T-cell (primary cell): ENCODE data around the gene CER1. TPM values are rescaled to one million over a fixed set of nuclear protein-coding genes. Genes with fewer than 3 reads are reported as not detected.

Experiments used
- ATAC-seq, 4 experiments: fragments of 200-7000 bp in 3 of 4; fragments of 150-1000 bp in 1 of 4; cut with Tn5 transposase; replicated peaks in 1 of 4; 1 replicate in 3 of 4; 2 replicates in 1 of 4; pipeline ENCODE4 v1.10.0; 2021; ENCODE audit warnings: moderate library complexity in 3 of 4, mild to moderate bottlenecking in 2 of 4, moderate number of reproducible peaks in 1 of 4
- CTCF ChIA-PET, 2 donors: fragments of 300-600 bp; sonication (Branson Sonifier 250); formaldehyde crosslinking; loops; one replicate each; lab custom pipeline; 2022; ENCODE audit warnings: antibody characterized with exemption in 2 of 2; lab: Charles Lee
- POLR2A ChIA-PET, 2 donors: fragments of 300-600 bp; sonication (Branson Sonifier 250); formaldehyde crosslinking; loops; one replicate each; lab custom pipeline; 2022; ENCODE audit warnings: antibody characterized with exemption in 2 of 2; lab: Charles Lee
- DNase-seq, 35 experiments: peaks; one replicate each; pipeline versions ENCODE4 v3.0.0 to v3.0.0-alpha.2; 2013 to 2023
- H3K27ac ChIP-seq: one replicate; pipeline ENCODE4 v1.5.1; 2013; ENCODE audit warnings: low read length
- H3K27me3 ChIP-seq, 2 experiments: replicated peaks in 1 of 2; 1 replicate in 1 of 2; 2 replicates in 1 of 2; pipeline versions ENCODE4 v1.6.1 to v1.7.0; 2013; ENCODE audit warnings: low read length in 1 of 2, mixed read lengths in 1 of 2; ENCODE audit not compliant: control insufficient read depth in 2 of 2, insufficient read depth in 2 of 2; ENCODE audit errors: extremely low read depth in 1 of 2
- H3K36me3 ChIP-seq, 2 donors: 1 replicate in 1 of 2; 2 replicates in 1 of 2; pipeline versions ENCODE4 v1.6.1 to v1.7.0; 2013; ENCODE audit warnings: low read length in 1 of 2; ENCODE audit not compliant: control insufficient read depth in 2 of 2, insufficient read depth in 1 of 2; ENCODE audit errors: extremely low read depth in 1 of 2
- H3K4me1 ChIP-seq, 2 experiments: 1 replicate in 1 of 2; 2 replicates in 1 of 2; pipeline versions ENCODE4 v1.6.1 to v1.7.0; 2013; ENCODE audit warnings: low read length in 2 of 2, mixed read lengths in 1 of 2; ENCODE audit not compliant: insufficient read depth in 2 of 2, control insufficient read depth in 1 of 2; ENCODE audit errors: extremely low read depth in 1 of 2
- H3K4me3 ChIP-seq, 2 donors: 1 replicate in 1 of 2; 2 replicates in 1 of 2; pipeline versions ENCODE4 v1.5.1 to v1.7.0; 2013; ENCODE audit warnings: mild to moderate bottlenecking in 2 of 2, low read length in 1 of 2, moderate library complexity in 1 of 2; ENCODE audit not compliant: control insufficient read depth in 1 of 2; ENCODE audit errors: extremely low read depth in 1 of 2
- H3K9me3 ChIP-seq: 2 replicates; pipeline ENCODE4 v1.7.0; 2013
- H3K27ac Mint-ChIP-seq, 2 donors: one replicate each; pipeline ENCODE4 v1.8.0; 2020 to 2021; ENCODE audit warnings: mild to moderate bottlenecking in 2 of 2, mixed read lengths in 2 of 2
- H3K27me3 Mint-ChIP-seq, 2 donors: one replicate each; pipeline ENCODE4 v1.8.0; 2021 to 2022; ENCODE audit warnings: mixed read lengths in 2 of 2
- H3K36me3 Mint-ChIP-seq: one replicate; pipeline ENCODE4 v1.8.0; 2021; ENCODE audit warnings: mixed read lengths
- H3K4me1 Mint-ChIP-seq, 3 donors: one replicate each; pipeline ENCODE4 v1.8.0; 2020 to 2022; ENCODE audit warnings: mixed read lengths in 3 of 3, mild to moderate bottlenecking in 1 of 3
- H3K4me3 Mint-ChIP-seq, 3 donors: one replicate each; pipeline ENCODE4 v1.8.0; 2020 to 2022; ENCODE audit warnings: mild to moderate bottlenecking in 3 of 3, mixed read lengths in 3 of 3, moderate library complexity in 3 of 3
- H3K9me3 Mint-ChIP-seq, 3 donors: one replicate each; pipeline ENCODE4 v1.8.0; 2020 to 2022; ENCODE audit warnings: mixed read lengths in 3 of 3
- WGBS: methylation state at CpG from one replicate; pipeline ENCODE4 v1.1.5; 2013; ENCODE audit warnings: missing lambda C conversion rate; ENCODE audit not compliant: insufficient coverage; 5-methylcytosine and 5-hydroxymethylcytosine counted together
- total RNA-seq, 35 experiments: library from RNA in 6 of 35; stranded (reverse) in 6 of 35; fragments of 120-200 nt in 1 of 35; gene quantifications; one replicate each; pipeline versions ENCODE4 v1.2.1 to v1.2.4 and lab custom pipeline; 2013 to 2026

CER1 gene
- total RNA-seq, 5 donors from 2014 or later (not counting 1 experiment from before 2014, with no cell fraction given), result not detected

GRCh38 chr9:14748373-14748772 is 25.8 kb upstream of the CER1 start:
- CTCF ChIA-PET, result interaction anchor here in 1 of 2 donors (0.6 kb wide), 1 partner anchor 73 kb away, joined by 3 read pairs; no protein-coding TSS in a partner anchor

GRCh38 chr9:14747111-14747510 is 24.6 kb upstream of the CER1 start:
- POLR2A ChIA-PET, result no interaction called here

More at GRCh38 chr9:14748373-14748772, 25.8 kb upstream of the CER1 start:
- 100% methylated on average over 1 of the region's 3 CpGs for WGBS
- POLR2A ChIA-PET, result no interaction called here
- Histone ChIP-seq H3K4me1 (peaks cover 0 to 7% of the 10 kb centered on the region in 2 experiments), H3K9me3 (no peaks in the 10 kb centered on the region), H3K27ac (no peak overlapping the region), H3K4me3 (no peak overlapping the region), H3K36me3 (no peaks in the 10 kb centered on the region), H3K27me3 (peaks cover 0 to 4% of the 10 kb centered on the region in 2 experiments)
- ATAC-seq (no peak), DNase-seq (no peak)
- Mint-ChIP-seq H3K4me3 (no peak overlapping the region), H3K4me1 (peaks cover 15 to 25% (median 16%) of the 10 kb centered on the region in 3 donors), H3K36me3 (no peaks in the 10 kb centered on the region), H3K9me3 (peaks cover 0 to 4% (median 0%) of the 10 kb centered on the region in 3 donors), H3K27ac (no peak overlapping the region), H3K27me3 (peaks cover 26 to 29% of the 10 kb centered on the region in 2 donors)

GRCh38 chr9:14746626-14747025 is 24.1 kb upstream of the CER1 start:
- no peaks in the 10 kb centered on the region for H3K9me3 ChIP-seq
- WGBS, result 90% methylated on average over 2 of the region's 3 CpGs
- peaks cover 0 to 4% (median 0%) of the 10 kb centered on the region in 3 donors for H3K9me3 Mint-ChIP-seq
- peaks cover 0 to 4% of the 10 kb centered on the region in 2 experiments for H3K27me3 ChIP-seq
- H3K4me3 Mint-ChIP-seq, result no peak overlapping the region
- ATAC-seq (no peak), DNase-seq (no peak)
- no peak overlapping the region for H3K4me3 ChIP-seq
- H3K36me3 ChIP-seq, result no peaks in the 10 kb centered on the region
- no peaks in the 10 kb centered on the region for H3K36me3 Mint-ChIP-seq
- no peak overlapping the region for H3K27ac Mint-ChIP-seq
- H3K27ac ChIP-seq, result no peak overlapping the region
- ChIA-PET POLR2A (no interaction called here), CTCF (no interaction called here)
- H3K4me1 ChIP-seq, result peaks cover 0 to 7% of the 10 kb centered on the region in 2 experiments
- H3K27me3 Mint-ChIP-seq, result peaks cover 20 to 21% of the 10 kb centered on the region in 2 donors
- peaks cover 15 to 20% (median 16%) of the 10 kb centered on the region in 3 donors for H3K4me1 Mint-ChIP-seq

More at GRCh38 chr9:14747111-14747510, 24.6 kb upstream of the CER1 start:
- Mint-ChIP-seq H3K27me3 (peaks cover 23 to 25% of the 10 kb centered on the region in 2 donors), H3K4me3 (no peak overlapping the region), H3K4me1 (peaks cover 15 to 24% (median 16%) of the 10 kb centered on the region in 3 donors), H3K9me3 (peaks cover 0 to 4% (median 0%) of the 10 kb centered on the region in 3 donors), H3K27ac (no peak overlapping the region), H3K36me3 (no peaks in the 10 kb centered on the region)
- Histone ChIP-seq H3K27ac (no peak overlapping the region), H3K9me3 (no peaks in the 10 kb centered on the region), H3K36me3 (no peaks in the 10 kb centered on the region), H3K27me3 (peaks cover 0 to 4% of the 10 kb centered on the region in 2 experiments), H3K4me3 (no peak overlapping the region), H3K4me1 (peaks cover 0 to 7% of the 10 kb centered on the region in 2 experiments)
- DNase-seq (no peak), ATAC-seq (no peak)
- CTCF ChIA-PET, result no interaction called here

- Histone ChIP-seq H3K27ac (no peak overlapping the region), H3K27me3 (no peaks in the 10 kb centered on the region), H3K9me3 (no peaks in the 10 kb centered on the region), H3K4me1 (no peaks in the 10 kb centered on the region), H3K4me3 (no peak overlapping the region), H3K36me3 (no peaks in the 10 kb centered on the region)
- Mint-ChIP-seq H3K36me3 (no peaks in the 10 kb centered on the region), H3K4me1 (peaks cover 4 to 8% (median 4%) of the 10 kb centered on the region in 3 donors), H3K27ac (no peak overlapping the region), H3K9me3 (peaks cover 0 to 4% (median 0%) of the 10 kb centered on the region in 3 donors), H3K4me3 (no peak overlapping the region), H3K27me3 (peaks cover 14 to 17% of the 10 kb centered on the region in 2 donors)
- ATAC-seq, result no peak
- POLR2A ChIA-PET, result no interaction called here
- CTCF ChIA-PET, result no interaction called here
- WGBS, result no CpG with 5 or more reads among the region's 1 CpG
- no peak for DNase-seq
Observed at GRCh38 chr9:14744768-14745167, 22.2 kb upstream of the CER1 start.

- Mint-ChIP-seq H3K4me1 (no peaks in the 10 kb centered on the region), H3K9me3 (peaks cover 0 to 4% (median 0%) of the 10 kb centered on the region in 3 donors), H3K27me3 (peaks cover 10 to 15% of the 10 kb centered on the region in 2 donors), H3K36me3 (no peaks in the 10 kb centered on the region), H3K27ac (no peak overlapping the region), H3K4me3 (no peak overlapping the region)
- no peak for DNase-seq
- no peak for ATAC-seq
- ChIA-PET POLR2A (no interaction called here), CTCF (no interaction called here)
- Histone ChIP-seq H3K27ac (no peak overlapping the region), H3K36me3 (no peaks in the 10 kb centered on the region), H3K4me3 (no peak overlapping the region), H3K9me3 (no peaks in the 10 kb centered on the region), H3K4me1 (no peaks in the 10 kb centered on the region), H3K27me3 (no peaks in the 10 kb centered on the region)
- no CpG with 5 or more reads among the region's 3 CpGs for WGBS
Observed at GRCh38 chr9:14741369-14741768, 18.8 kb upstream of the CER1 start.

- H3K4me1 ChIP-seq, result no peaks in the 10 kb centered on the region
- ChIA-PET POLR2A (no interaction called here), CTCF (interaction anchor here in 1 of 2 donors (0.6 kb wide), 1 partner anchor 116 kb away, joined by 3 read pairs; no protein-coding TSS in a partner anchor)
- no peaks in the 10 kb centered on the region for H3K27me3 ChIP-seq
- H3K36me3 Mint-ChIP-seq, result no peaks in the 10 kb centered on the region
- WGBS, result no CpG with 5 or more reads among the region's 5 CpGs
- DNase-seq, result no peak
- no peak overlapping the region for H3K27ac ChIP-seq
- no peak overlapping the region for H3K4me3 ChIP-seq
- ATAC-seq, result no peak
- no peak overlapping the region for H3K27ac Mint-ChIP-seq
- no peaks in the 10 kb centered on the region for H3K9me3 ChIP-seq
- peaks cover 9 to 12% of the 10 kb centered on the region in 2 donors for H3K27me3 Mint-ChIP-seq
- H3K9me3 Mint-ChIP-seq, result no peaks in the 10 kb centered on the region
- no peaks in the 10 kb centered on the region for H3K36me3 ChIP-seq
- H3K4me3 Mint-ChIP-seq, result no peak overlapping the region
- H3K4me1 Mint-ChIP-seq, result no peaks in the 10 kb centered on the region
Observed at GRCh38 chr9:14733133-14733532, 10.6 kb upstream of the CER1 start.
